ENCODE data around the gene RTN4. TPM values are rescaled to one million over a fixed set of nuclear protein-coding genes. Genes with fewer than 3 reads are reported as not detected.

Gene RTN4
- total RNA-seq, 1 experiment from 2014 or later: 513 TPM

DNA sequence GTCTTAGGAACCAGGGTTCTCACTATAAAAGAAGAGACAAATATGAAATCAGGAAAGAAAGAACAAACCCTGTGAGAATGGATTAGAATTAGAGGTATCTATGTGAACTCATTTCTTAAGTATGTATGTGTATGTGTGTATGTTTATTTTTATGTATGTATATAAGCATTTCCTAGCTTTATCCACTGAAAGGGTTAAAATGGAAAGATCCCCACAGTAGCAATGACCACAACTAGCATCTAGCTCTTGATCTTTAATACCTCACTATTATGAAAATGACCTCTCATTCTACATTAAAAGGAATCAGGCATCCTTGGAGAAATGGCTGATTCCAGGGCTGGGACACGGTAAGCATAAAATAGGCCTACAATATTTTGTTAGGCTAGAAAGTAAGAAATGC is 31.6 kb downstream of the RTN4 start:
- POLR2A ChIA-PET: no interaction called here
- no peak overlapping the region for H3K4me3 ChIP-seq (ENCODE audit: low read depth in 2 of 2, low read length in 2 of 2)
- in situ Hi-C loops (cut with HindIII; ENCODE audit: low pct_unique_long_range_greater_than_20kb, low sequenced_read_pairs) (no loop called here), intact Hi-C loops (cut with micrococcal nuclease; ENCODE audit: unreplicated experiment) (no loop called here)
- no peaks in the 10 kb centered on the region for H3K27me3 ChIP-seq (ENCODE audit: control insufficient read depth, insufficient read depth, low read length)
- no peak for DNase-seq (ENCODE audit: low read depth, low spot score)
- H3K36me3 ChIP-seq (ENCODE audit: control insufficient read depth, insufficient read depth, low read length): peaks cover 2% of the 10 kb centered on the region; the same call in 1 of the 2 replicates
- no peaks in the 10 kb centered on the region for H3K9me3 ChIP-seq (ENCODE audit: control insufficient read depth, insufficient read depth, low read depth, low read length)
- no peak overlapping the region for H3K27ac ChIP-seq (ENCODE audit: low read length)
- peaks cover 54% of the 10 kb centered on the region for H3K4me1 ChIP-seq (ENCODE audit: control insufficient read depth, insufficient read depth, low read length)
- TF ChIP-seq, protein P1, sequence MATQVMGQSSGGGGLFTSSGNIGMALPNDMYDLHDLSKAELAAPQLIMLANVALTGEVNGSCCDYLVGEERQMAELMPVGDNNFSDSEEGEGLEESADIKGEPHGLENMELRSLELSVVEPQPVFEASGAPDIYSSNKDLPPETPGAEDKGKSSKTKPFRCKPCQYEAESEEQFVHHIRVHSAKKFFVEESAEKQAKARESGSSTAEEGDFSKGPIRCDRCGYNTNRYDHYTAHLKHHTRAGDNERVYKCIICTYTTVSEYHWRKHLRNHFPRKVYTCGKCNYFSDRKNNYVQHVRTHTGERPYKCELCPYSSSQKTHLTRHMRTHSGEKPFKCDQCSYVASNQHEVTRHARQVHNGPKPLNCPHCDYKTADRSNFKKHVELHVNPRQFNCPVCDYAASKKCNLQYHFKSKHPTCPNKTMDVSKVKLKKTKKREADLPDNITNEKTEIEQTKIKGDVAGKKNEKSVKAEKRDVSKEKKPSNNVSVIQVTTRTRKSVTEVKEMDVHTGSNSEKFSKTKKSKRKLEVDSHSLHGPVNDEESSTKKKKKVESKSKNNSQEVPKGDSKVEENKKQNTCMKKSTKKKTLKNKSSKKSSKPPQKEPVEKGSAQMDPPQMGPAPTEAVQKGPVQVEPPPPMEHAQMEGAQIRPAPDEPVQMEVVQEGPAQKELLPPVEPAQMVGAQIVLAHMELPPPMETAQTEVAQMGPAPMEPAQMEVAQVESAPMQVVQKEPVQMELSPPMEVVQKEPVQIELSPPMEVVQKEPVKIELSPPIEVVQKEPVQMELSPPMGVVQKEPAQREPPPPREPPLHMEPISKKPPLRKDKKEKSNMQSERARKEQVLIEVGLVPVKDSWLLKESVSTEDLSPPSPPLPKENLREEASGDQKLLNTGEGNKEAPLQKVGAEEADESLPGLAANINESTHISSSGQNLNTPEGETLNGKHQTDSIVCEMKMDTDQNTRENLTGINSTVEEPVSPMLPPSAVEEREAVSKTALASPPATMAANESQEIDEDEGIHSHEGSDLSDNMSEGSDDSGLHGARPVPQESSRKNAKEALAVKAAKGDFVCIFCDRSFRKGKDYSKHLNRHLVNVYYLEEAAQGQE (IDR thresholded peaks at IDR 0.05; ENCODE audit: insufficient read depth in 1 of 2, low read depth in 2 of 2, low read length in 1 of 2): no peak
- TF ChIP-seq SIN3A (IDR thresholded peaks at IDR 0.05; ENCODE audit: borderline replicate concordance, insufficient read depth, low read depth, low read length): no peak
- TF ChIP-seq TCF7L2 (IDR thresholded peaks at IDR 0.05; ENCODE audit: low read depth, low read length): no peak
- no peak for ATAC-seq
- CTCF ChIA-PET: no interaction called here
- no TSS peak for BruUV-seq (replicated peaks)

DNA sequence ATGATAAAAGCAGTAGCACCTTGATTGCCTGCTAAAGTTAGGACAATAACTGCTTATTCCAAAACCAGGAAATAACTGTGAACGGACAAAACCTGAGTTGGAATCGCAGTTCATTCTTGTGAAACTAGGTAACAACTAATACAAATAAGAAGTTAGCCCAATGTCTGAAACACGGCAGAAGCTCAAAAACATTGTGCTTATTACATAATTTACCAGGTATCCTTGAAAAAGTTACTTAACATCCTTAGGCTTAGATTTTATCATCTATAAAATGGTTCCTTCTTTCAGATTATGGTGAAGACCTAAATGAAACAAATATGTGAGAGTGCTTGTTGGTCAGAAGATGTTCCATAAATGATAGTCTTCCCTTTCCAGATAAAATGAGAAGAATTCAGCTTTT is 32.4 kb downstream of the RTN4 start:
- peak overlapping the region; percentile 39; the same call in 1 of the 2 replicates for H3K27ac ChIP-seq (ENCODE audit: low read length)
- ChIA-PET POLR2A (no interaction called here), CTCF (no interaction called here)
- in situ Hi-C loops (cut with HindIII; ENCODE audit: low pct_unique_long_range_greater_than_20kb, low sequenced_read_pairs) (no loop called here), intact Hi-C loops (cut with micrococcal nuclease; ENCODE audit: unreplicated experiment) (no loop called here)
- H3K4me3 ChIP-seq (ENCODE audit: low read depth in 2 of 2, low read length in 2 of 2): no peak overlapping the region
- no peaks in the 10 kb centered on the region for H3K27me3 ChIP-seq (ENCODE audit: control insufficient read depth, insufficient read depth, low read length)
- peaks cover 55% of the 10 kb centered on the region for H3K4me1 ChIP-seq (ENCODE audit: control insufficient read depth, insufficient read depth, low read length)
- no peak for ATAC-seq
- H3K9me3 ChIP-seq (ENCODE audit: control insufficient read depth, insufficient read depth, low read depth, low read length): no peaks in the 10 kb centered on the region
- peaks cover 2% of the 10 kb centered on the region; the same call in 1 of the 2 replicates for H3K36me3 ChIP-seq (ENCODE audit: control insufficient read depth, insufficient read depth, low read length)
- no TSS peak for BruUV-seq (replicated peaks)
- TF ChIP-seq POLR2AphosphoS5 (IDR thresholded peaks at IDR 0.05; ENCODE audit: low read depth, low read length) (no peak), TCF7L2 (IDR thresholded peaks at IDR 0.05; ENCODE audit: low read depth, low read length) (no peak), SIN3A (IDR thresholded peaks at IDR 0.05; ENCODE audit: borderline replicate concordance, insufficient read depth, low read depth, low read length) (no peak)
- TF ChIP-seq, protein P1 (IDR thresholded peaks at IDR 0.05; ENCODE audit: insufficient read depth in 1 of 2, low read depth in 2 of 2, low read length in 1 of 2): no peak
- TF ChIP-seq, protein P2, sequence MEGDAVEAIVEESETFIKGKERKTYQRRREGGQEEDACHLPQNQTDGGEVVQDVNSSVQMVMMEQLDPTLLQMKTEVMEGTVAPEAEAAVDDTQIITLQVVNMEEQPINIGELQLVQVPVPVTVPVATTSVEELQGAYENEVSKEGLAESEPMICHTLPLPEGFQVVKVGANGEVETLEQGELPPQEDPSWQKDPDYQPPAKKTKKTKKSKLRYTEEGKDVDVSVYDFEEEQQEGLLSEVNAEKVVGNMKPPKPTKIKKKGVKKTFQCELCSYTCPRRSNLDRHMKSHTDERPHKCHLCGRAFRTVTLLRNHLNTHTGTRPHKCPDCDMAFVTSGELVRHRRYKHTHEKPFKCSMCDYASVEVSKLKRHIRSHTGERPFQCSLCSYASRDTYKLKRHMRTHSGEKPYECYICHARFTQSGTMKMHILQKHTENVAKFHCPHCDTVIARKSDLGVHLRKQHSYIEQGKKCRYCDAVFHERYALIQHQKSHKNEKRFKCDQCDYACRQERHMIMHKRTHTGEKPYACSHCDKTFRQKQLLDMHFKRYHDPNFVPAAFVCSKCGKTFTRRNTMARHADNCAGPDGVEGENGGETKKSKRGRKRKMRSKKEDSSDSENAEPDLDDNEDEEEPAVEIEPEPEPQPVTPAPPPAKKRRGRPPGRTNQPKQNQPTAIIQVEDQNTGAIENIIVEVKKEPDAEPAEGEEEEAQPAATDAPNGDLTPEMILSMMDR (IDR thresholded peaks at IDR 0.05): no peak
- no peak for DNase-seq (ENCODE audit: low read depth, low spot score)

All from Panc1 (cell line).